Ecto neural progenitor cell (in vitro differentiated cells): ENCODE measurements around the gene POLE.

Source experiments
- DNase-seq: peaks from one replicate; pipeline ENCODE4 v3.0.0-alpha.2; 2018; ENCODE audit warnings: low spot score

The POLE gene

DNA sequence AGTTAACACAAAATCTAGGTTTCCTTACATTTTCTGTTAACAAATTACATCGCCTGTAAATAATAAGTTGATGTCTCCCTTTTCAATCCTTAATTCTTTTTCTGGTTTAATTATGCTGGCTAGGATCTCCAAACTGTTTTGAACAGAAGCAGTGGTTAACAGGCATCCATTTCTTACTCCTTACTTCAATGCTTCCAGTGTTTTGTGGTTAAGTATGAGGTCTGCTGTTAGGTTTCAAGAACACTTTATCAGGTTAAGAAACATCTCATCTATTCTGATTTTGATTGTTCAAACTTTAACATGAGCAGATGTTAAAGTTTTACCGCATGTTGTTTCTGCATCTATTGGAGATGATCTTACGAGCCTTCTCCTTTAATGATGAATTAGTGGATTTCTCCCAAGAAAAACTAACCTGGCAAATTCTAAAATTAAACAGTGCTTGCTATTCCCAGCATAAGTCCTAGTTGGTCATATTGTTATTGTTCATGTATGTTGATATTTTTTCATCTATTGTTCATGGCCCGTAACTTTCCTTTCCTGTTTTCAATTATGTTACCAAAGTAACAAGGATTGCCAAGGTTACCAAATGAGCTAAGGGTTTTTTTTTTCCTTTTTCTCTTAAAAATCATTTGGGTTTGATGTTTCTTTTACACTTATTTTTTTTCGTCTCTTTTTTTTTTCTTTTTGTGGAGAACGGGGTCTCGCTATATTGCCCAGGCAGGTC, 33.4 kb downstream of the POLE start:
- DNase-seq: no peak

DNA sequence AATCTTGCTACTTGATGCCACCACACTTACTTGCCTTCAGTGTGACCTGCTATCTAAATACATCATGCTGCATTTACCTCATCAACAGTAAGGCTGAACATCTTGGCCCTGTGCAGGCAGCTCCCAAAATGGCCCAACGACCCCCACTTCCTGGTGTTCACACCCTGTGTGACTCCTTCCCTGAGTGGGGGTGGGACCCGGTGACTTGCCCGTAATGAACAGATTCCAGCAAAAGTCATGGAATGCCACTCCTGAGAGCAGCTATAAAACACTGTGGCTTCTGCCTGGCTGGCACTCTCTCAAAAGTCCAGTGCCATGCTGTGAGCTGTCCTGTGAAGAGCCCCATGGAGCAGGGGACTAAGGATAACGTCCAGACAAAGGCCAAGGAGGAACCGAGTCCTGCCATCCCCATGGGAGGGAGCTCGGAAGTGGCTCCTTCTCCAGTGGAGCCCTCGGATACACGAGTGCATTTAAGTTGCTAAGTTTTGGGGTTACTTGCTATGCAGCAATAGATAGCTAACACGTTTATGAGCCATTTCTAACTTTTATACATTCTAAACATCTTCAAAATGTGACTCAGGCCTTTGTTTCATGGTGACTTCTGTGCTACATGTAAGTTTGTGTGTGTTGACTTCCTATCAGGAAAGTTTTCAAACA, 35.6 kb downstream of the POLE start:
- no peak for DNase-seq

DNA sequence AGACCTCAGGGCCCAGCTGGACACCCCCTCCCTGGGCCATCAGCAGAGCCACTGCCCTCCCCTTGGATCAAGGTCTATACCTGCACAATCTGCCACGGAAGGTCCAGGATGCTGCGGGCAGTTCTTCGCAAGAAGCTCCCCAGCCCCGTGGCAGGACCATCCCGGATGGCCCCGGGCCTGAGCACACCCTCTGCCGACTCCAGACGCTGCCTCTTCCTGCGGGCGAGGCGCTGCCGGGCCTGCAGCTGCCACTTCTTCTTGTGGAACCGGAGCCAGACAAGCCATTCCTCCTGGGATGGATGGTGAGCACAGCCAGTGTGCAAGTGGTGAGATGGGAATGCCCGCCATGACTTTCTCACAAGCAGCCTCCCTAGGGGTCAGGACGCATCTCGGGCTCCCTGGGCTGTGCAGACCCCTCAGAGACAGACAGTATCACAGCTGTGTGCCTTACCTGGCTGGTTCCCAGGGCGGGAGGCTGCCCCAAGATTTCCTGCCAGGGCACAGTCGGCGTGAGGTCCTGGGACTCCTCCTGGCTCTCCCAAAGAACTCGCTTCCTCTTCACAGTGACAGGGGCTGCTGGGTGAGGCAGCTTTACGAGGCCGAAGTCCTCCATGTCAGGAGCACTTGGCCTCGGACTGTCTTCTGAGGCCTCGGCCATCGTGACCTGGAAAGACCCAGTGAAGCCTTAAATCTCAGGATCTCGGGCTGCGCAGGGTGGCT, 37.8 kb downstream of the POLE start:
- DNase-seq: no peak

DNA sequence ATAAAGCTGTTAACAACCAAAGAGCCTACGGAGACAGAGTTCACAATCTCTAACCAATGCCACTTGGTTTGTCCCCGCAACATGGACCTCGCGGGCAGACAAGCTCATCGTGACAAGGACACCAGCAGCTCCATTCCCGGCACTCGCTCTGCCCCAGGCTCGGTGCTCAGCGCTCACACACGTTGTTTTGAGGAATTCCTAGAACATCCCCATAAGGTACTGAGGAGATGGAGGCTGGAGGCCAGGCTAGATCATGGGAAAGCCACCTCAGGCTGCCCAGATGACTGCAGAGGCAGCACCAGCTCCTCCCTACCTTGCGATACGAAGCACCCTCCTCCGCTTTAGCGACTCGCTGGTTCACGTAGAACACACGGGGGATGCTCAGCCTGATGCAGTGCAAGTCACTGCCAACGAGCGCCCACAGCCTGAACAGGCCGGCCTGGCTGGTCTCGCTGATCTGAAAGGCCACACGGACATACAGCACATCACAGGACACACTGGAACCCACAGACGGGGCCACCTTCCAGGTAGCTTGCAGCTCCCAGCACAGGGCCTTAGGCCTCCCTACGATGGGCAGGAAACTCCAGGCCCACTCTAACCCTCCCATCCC, 38.4 kb downstream of the POLE start:
- DNase-seq: no peak

DNA sequence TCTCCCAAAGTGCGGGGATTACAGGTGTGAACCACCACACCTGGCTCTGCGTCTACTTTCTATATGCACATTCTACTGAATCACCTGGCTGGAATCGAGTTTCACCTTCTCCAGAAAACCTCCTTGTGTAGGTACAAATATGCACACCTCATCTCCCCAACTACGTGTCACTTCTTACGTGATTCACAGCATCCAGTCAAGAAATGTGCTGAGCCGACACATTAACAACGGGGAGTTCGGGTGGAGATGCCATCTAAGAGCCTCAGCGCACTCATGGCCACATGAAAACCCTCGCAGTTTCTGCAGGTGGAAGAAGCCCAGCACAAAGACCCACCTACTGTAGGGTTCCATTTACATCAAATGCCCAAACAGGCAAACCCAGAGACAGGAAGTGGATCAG, 39.3 kb downstream of the POLE start:
- DNase-seq: no peak

DNA sequence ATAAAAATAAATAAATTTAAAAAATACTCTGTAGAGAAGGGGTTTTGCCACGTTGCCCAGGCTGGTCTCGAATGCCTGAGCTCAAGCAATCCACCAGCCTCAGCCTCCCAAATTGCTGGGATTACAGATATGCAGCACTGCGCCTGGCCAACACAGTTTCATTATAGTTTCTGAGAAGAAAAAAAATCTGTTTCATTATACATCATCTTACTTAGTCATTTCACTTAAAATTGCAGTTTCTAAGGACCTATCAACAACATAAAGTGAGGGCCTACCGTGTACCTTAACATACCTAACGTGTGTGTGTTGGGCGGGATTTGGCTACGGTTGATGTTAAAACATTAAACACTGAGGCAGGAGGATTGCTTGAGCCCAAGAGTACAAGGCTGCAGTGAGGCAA, 40.3 kb downstream of the POLE start:
- DNase-seq: no peak

DNA sequence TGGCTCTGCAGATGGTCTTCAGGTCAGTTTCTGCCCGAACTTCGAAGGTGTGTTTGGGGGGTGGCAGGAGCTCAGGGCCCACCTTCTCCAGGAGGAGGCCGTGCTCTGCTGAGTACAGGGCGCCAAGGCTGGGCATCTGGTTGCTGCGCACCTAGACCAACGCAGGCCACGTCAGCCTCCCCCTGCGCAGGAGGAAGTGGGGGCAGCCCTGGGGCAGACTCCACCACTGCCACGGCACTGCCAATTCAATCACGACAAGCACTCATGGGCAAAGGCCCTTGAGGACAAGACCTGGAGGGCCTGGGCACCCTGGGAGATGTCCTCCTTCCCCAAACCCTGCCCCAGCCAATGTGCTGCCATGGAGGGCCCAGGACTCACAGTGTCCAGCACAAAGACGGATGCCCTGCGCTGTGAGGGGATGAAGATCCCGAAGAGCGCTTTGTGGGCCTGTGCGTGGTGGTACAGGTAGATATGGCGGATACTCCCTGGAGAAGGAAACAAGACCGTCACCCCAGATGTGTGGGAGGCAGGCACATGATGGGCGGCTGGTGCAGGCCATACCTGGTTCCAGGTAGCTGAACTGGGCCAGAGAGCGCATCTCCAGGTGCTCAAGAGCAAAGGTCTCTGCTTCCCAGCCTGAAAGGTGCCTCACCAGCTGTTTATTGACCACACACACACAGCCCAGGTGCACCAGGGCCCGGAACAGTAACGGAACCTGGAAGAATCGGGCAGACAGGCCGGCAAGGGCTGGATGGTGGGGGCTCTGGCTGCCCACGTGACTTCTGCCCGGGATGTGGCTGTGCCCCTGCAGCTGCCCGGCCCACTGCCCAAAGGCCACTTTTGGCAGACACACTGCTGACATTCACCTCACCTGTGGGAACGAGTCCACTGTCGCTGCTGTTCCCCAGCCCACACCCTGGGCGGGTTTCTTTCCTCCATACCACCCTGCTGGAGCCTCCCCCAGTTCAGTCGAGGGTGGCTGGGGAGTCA, 44.0 kb downstream of the POLE start:
- DNase-seq: no peak

DNA sequence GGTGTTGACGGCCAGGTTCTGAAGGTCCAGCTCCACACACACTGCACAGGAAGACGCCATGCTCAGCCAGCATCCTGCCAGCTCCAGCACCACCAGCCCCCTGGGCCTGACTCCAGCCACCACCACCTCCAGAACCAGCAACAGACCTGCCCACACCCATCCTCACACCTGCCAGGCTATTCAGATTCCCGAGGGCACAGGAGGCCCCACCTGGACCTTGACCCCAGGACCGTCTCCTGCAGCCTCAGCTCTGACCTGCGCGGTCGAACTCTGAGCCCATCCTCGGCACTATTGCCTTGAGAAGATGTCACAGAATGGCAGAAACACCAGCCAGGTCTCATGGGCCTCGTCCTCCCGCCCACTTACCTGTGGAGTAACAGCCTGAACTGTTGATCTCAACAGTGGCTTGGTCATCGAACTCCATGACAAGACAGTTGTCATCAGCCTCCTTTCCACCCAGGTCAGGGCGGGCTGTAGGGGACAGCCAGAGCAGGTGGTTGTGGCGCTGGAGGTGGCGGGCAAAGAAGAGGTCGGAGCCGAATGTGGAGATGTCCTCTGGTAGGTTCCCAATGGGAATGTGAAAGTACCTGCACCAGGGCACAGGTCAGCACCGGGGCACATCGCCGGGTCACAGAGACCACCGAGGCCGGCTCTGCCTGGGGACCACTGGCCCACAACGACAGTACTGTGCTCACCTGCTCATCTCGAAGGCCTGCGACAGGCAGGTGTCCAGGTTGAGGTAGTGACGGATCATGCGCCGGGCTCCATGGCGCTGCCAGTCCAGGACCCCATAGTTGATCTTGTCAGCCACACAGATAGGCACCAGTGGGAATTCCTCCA, 45.1 kb downstream of the POLE start:
- DNase-seq: no peak

DNA sequence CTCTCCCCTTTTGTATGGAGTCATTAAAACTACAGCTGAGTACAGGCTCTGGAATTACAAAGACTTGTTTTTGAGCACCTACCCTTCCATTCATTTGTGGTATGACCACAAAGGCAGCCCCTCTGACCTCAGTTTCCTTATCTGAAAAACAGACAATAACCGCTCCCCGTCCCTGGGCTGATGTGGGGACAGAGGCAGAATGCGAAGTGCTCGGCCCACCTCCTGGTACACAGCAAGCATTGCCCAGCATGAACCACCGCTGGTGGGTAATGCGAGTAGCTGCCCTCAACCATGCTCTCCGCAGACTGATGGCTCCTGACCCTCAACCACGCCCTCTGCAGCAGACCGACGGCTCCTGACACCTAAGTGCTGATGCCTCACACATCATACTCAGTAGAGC, 46.2 kb downstream of the POLE start:
- no peak for DNase-seq

DNA sequence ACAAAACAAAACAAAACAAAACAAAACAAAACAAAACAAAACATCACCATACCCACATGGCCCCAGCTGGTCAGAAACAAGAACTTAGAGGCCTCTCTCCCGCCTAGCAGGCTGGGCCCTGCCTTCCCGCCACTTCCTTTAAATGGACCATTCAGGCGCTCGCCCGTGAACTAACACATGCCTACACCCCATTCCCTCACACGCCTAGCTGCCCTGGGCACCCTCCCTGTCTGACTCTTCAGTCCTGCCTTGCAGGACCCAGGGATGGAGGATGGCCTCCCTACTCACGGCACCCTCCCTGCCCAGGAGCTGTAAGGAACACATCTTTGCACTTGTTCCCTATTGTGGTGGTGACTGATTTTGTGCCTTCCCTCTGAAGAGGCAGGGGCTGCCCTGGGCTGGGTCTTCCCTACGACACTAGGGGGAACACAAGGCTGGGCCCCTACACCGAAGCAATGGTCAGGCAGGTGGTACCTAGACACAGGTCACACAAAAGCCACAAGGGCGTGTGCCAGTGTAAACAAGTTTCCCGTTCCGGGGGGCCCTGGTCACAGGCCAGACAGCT, 47.1 kb downstream of the POLE start:
- no peak for DNase-seq

DNA sequence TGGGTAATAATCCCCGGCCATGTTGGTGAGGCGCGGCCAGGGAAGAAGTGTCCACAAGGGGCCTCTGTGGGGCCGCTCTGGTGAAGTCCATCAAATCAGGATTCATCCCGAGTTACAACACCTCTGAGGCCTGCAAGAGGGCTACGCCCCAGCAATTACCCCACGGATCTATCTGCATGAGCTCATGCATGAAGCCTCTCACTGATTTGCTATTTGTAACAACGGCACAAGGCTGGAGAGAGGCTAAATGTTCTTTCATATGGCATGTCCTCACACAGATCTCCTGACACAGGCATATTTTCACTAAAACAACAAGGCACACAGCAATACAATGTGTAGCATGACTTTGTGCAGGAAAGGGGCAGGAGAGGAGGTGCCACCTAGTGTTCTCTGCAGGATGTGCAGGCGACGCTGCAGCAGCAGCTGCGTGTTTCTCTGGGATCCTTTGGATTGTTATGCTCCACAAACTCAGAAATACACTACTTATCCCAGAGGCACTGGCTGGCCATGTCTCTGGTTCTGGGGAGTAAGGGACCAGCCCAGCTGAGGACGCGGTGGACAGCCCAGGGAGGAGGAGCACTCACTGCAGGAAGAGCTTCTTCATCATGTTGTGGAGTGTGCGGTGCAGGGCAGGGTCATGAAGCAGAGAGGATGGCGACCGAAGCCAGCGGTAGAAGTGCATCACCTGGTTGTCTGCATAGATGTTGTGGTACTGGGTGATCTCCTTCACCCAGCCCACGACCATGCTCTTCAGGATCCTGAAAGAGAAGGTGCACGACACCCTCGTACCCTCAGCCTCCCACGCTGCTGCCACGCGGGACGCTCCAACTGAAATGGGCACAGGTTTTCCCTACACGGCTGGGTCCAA, 48.4 kb downstream of the POLE start:
- DNase-seq: no peak

DNA sequence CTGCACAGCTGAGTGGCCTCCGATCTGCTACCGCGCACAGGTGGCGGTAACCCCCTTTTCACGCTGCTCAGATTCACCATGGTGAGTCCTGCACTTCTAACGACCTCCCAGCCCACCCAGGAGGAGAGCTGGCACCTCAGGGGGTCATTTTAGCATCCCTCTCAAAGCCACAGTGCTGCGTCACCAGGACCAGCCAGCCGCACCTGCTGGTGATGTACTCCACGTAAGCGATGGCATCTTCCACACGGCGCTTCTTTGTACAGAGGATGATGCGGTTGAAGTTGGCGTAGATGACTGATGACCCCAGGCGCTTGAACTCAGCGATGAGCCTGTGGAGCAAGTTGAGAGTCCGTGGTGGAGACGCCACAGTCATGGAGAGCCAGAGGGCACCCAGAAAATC, 49.3 kb downstream of the POLE start:
- no peak for DNase-seq

DNA sequence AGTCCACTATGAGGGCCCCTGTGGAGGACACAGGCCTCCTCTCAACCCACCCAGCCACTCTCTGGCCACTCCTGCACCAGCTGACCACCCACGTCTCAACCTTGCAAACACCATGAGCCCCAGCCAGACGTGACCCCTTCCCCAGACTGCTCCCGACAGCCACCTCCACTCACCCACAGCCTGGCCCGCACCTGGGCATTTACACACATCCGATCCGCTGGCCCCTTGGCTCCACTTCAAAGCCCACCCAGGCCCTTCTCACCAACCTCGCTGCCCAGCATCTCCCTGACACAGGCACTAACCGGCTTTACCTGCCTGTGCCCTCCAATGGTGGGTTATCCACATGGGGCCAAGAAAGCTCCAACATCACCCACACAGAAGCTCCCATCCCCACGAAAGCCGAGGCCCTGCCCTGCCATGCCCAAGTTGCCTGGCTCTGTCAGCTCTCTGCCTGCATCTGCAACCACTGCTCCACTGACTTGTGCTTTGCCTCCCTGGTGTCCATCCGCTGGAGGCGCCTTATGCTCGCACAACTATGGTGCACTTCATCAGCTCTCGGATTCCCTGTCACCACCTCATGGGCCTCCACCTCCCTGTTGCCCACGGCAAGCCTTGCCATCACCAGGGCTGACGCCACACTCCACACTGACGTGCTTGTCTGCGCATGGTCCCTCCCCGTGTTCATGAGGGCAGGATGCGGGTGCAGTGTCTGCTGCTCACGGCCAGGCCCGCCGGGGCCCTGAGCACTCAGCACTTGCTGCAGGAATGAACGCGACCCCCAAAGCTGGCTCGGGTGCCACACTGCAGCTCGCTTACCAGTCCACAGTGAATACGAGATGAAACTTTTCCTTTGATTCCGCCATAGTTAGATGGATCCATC, 51.8 kb downstream of the POLE start:
- DNase-seq: no peak

DNA sequence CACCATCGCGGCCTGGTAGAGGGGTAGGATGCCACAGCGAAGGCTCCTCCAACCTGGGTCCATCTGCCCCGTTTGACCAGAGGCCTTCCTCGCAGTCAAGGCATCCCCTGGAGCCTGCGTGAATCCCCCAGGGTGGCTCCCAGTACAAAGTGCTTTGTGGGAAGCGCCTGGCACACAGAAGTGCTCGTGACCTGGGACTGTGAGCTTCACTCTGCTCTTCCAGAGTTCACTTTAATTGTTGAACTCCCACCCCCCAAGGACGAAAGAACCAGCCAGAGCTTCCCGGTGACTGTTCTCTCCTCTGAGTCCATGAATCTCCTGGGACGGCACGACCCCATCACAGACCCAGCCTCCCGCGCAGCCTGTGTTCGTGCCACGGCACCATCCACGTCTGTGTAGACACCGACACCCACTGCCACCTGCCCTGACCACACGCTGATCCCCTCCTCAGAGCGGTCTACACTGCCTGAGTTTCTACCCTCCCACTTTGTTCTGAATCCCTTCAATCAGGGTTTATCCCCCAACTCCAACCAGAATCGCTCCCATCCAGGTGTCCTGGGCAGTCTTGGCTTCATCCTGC, 52.6 kb downstream of the POLE start:
- no peak for DNase-seq

DNA sequence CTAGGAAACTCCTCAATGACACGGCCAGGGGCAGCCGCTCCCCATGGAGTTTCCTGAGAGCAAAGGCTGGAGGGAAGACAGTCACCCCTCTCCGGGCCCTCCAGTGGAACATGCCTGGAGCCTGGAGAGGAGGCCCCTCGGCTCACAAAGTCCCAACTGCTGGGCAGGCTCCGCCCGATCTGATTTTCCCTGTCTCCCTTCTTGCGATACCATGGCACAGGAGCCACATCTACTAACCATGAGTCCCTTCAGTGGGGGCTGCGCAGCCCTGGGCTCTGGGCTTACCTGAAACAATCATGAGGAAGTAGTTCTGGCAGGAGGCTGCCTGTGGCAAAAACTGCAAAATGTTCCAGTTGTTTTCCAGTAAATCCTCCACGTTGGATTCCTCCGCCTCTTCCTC, 53.2 kb downstream of the POLE start:
- DNase-seq: no peak

DNA sequence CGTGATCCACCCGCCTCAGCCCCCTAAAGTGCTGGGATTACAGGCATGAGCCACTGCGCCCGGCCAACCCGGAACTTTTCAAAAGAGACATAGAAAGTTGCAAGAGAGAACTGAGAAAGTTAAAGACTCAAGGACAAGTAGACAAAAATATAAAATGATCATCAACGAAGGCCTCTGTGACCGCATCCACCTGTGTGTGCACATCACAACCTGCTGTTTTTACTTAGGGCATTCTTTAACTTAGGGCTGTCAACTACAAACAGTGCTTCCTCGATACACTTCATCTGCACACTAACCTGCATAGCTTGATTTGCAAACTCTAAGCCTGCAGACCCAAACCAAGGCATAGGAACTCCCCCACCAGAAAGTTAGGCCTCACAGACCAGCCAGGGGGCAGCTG, 53.7 kb downstream of the POLE start:
- DNase-seq: no peak

DNA sequence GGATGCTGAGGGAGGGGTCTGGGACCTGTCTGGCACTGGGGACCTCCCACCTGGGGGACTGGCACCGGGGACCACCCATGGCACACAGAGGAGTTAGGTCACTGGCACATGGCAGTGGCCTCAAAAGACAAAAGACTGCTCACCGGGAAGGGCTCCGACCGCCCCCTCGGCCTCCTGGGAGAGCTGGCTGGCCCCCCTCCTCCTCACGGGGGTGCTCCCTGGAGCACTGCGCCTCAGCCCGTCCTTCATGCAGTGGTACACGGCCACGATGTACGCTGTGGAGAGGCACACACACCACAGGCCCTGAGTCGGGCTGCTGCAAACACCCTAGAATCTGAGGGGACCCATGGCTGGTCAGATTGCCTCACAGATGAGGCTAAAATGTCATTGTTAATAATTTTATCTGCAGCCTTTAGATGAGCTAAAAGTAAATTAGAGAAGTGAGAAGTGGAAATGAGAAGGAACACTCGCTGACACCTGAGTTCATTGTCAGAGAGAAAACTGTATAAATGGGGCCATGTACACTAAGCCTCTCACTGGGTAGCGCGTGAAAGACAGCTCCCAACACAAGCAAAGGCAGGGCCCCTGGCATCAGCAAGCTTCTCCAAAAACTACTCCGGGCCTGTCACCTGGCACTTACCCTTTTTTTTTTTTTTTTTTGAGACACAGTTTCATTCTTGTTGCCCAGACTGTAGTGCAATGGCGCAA, 54.5 kb downstream of the POLE start:
- DNase-seq: no peak
